Duodenal mucosa (tissue), 2 donors: ENCODE data around the gene MAGI1.

Experiments
- H3K27ac ChIP-seq: one replicate; pipeline ENCODE4 v1.7.0; 2013; ENCODE audit warnings: low read depth, low read length
- H3K27me3 ChIP-seq, 2 donors: one replicate each; pipeline ENCODE4 v1.7.0; 2013; ENCODE audit warnings: low read length in 2 of 2, control low read depth in 1 of 2; ENCODE audit not compliant: insufficient read depth in 2 of 2, control insufficient read depth in 1 of 2
- H3K36me3 ChIP-seq, 2 donors: one replicate each; pipeline ENCODE4 v1.7.0; 2013; ENCODE audit warnings: low read length in 2 of 2, control low read depth in 1 of 2; ENCODE audit not compliant: insufficient read depth in 2 of 2, control insufficient read depth in 1 of 2
- H3K4me1 ChIP-seq, 2 donors: one replicate each; pipeline ENCODE4 v1.7.0; 2013; ENCODE audit warnings: low read length in 2 of 2, control low read depth in 1 of 2; ENCODE audit not compliant: insufficient read depth in 2 of 2, control insufficient read depth in 1 of 2
- H3K4me3 ChIP-seq, 2 donors: one replicate each; pipeline ENCODE4 v1.7.0; 2013; ENCODE audit warnings: low read length in 2 of 2, low read depth in 1 of 2
- H3K9ac ChIP-seq, 2 donors: one replicate each; pipeline ENCODE4 v1.7.0; 2013; ENCODE audit warnings: low read length in 2 of 2, low read depth in 1 of 2
- H3K9me3 ChIP-seq, 2 donors: one replicate each; pipeline ENCODE4 v1.7.0; 2013; ENCODE audit warnings: low read length in 2 of 2, control low read depth in 1 of 2; ENCODE audit not compliant: control insufficient read depth in 1 of 2

Gene MAGI1

GRCh38 chr3:65508750-65509422, 529.8 kb downstream of the MAGI1 start:
- Histone ChIP-seq H3K36me3 (no peaks in the 10 kb centered on the region), H3K4me3 (no peak overlapping the region), H3K27ac (no peak overlapping the region), H3K27me3 (no peaks in the 10 kb centered on the region), H3K4me1 (no peaks in the 10 kb centered on the region), H3K9me3 (no peaks in the 10 kb centered on the region), H3K9ac (no peak overlapping the region)

- no peak overlapping the region for H3K9ac ChIP-seq
- H3K4me3 ChIP-seq = no peak overlapping the region
- H3K9me3 ChIP-seq = no peaks in the 10 kb centered on the region
- H3K27me3 ChIP-seq = no peaks in the 10 kb centered on the region
- no peak overlapping the region for H3K27ac ChIP-seq
- no peaks in the 10 kb centered on the region for H3K4me1 ChIP-seq
- no peaks in the 10 kb centered on the region for H3K36me3 ChIP-seq
These were observed 531.3 kb downstream of the MAGI1 start for GRCh38 chr3:65507437-65507836.

GRCh38 chr3:65503776-65504175, 534.9 kb downstream of the MAGI1 start:
- Histone ChIP-seq H3K27ac (no peak overlapping the region), H3K4me1 (no peaks in the 10 kb centered on the region), H3K9me3 (no peaks in the 10 kb centered on the region), H3K36me3 (no peaks in the 10 kb centered on the region), H3K27me3 (no peaks in the 10 kb centered on the region), H3K4me3 (no peak overlapping the region), H3K9ac (no peak overlapping the region)

GRCh38 chr3:65502526-65502925, 536.2 kb downstream of the MAGI1 start:
- no peak overlapping the region for H3K9ac ChIP-seq
- no peaks in the 10 kb centered on the region for H3K27me3 ChIP-seq
- no peak overlapping the region for H3K27ac ChIP-seq
- H3K9me3 ChIP-seq = no peaks in the 10 kb centered on the region
- H3K36me3 ChIP-seq = no peaks in the 10 kb centered on the region
- no peaks in the 10 kb centered on the region for H3K4me1 ChIP-seq
- no peak overlapping the region for H3K4me3 ChIP-seq

GRCh38 chr3:65500398-65501306, 538.1 kb downstream of the MAGI1 start:
- Histone ChIP-seq H3K9ac (no peak overlapping the region), H3K9me3 (no peaks in the 10 kb centered on the region), H3K4me1 (no peaks in the 10 kb centered on the region), H3K4me3 (no peak overlapping the region), H3K27me3 (no peaks in the 10 kb centered on the region), H3K36me3 (no peaks in the 10 kb centered on the region), H3K27ac (no peak overlapping the region)

- no peaks in the 10 kb centered on the region for H3K27me3 ChIP-seq
- H3K9me3 ChIP-seq = no peaks in the 10 kb centered on the region
- no peak overlapping the region for H3K4me3 ChIP-seq
- no peaks in the 10 kb centered on the region for H3K4me1 ChIP-seq
- H3K9ac ChIP-seq = no peak overlapping the region
- H3K36me3 ChIP-seq = no peaks in the 10 kb centered on the region
- H3K27ac ChIP-seq = no peak overlapping the region
These were observed 540.9 kb downstream of the MAGI1 start for GRCh38 chr3:65497846-65498245.

- H3K27me3 ChIP-seq = no peaks in the 10 kb centered on the region
- H3K4me1 ChIP-seq = no peaks in the 10 kb centered on the region
- H3K9ac ChIP-seq = no peak overlapping the region
- no peaks in the 10 kb centered on the region for H3K9me3 ChIP-seq
- no peak overlapping the region for H3K27ac ChIP-seq
- H3K36me3 ChIP-seq = no peaks in the 10 kb centered on the region
- H3K4me3 ChIP-seq = no peak overlapping the region
These were observed 541.5 kb downstream of the MAGI1 start for GRCh38 chr3:65497236-65497635.

- Histone ChIP-seq H3K27me3 (no peaks in the 10 kb centered on the region), H3K9me3 (no peaks in the 10 kb centered on the region), H3K36me3 (no peaks in the 10 kb centered on the region), H3K27ac (no peak overlapping the region), H3K4me3 (no peak overlapping the region), H3K4me1 (no peaks in the 10 kb centered on the region), H3K9ac (no peak overlapping the region)
These were observed 544.8 kb downstream of the MAGI1 start for GRCh38 chr3:65493938-65494337.

- Histone ChIP-seq H3K9ac (no peak overlapping the region), H3K9me3 (no peaks in the 10 kb centered on the region), H3K27me3 (no peaks in the 10 kb centered on the region), H3K27ac (no peak overlapping the region), H3K36me3 (no peaks in the 10 kb centered on the region), H3K4me3 (no peak overlapping the region), H3K4me1 (no peaks in the 10 kb centered on the region)
These were observed 545.3 kb downstream of the MAGI1 start for GRCh38 chr3:65493371-65493882.

- H3K4me3 ChIP-seq = no peak overlapping the region
- H3K27ac ChIP-seq = no peak overlapping the region
- H3K27me3 ChIP-seq = no peaks in the 10 kb centered on the region
- H3K4me1 ChIP-seq = no peaks in the 10 kb centered on the region
- H3K9ac ChIP-seq = no peak overlapping the region
- H3K36me3 ChIP-seq = no peaks in the 10 kb centered on the region
- H3K9me3 ChIP-seq = no peaks in the 10 kb centered on the region
These were observed 546.5 kb downstream of the MAGI1 start for GRCh38 chr3:65492249-65492648.
